Measurements from ENCODE around the gene CDH5.

CDH5 gene

GRCh38 chr16:66416939-66417700 is 50.6 kb downstream of the CDH5 start:
- peak in 1 of 2 donors; percentile 54 for DNase-seq (ENCODE audit: low read depth in 2 of 2)
- no peak overlapping the region for H3K4me3 ChIP-seq (replicated peaks in 1 of 2; ENCODE audit: low read depth in 2 of 2, low read length in 2 of 2)
- no peak for TF ChIP-seq CTCF (IDR thresholded peaks at IDR 0.05; ENCODE audit: low read depth, low read length)

GRCh38 chr16:66418165-66418962 is 51.9 kb downstream of the CDH5 start:
- H3K4me3 ChIP-seq (replicated peaks in 1 of 2; ENCODE audit: low read depth in 2 of 2, low read length in 2 of 2): no peak overlapping the region
- DNase-seq (ENCODE audit: low read depth in 2 of 2): no peak
- no peak for TF ChIP-seq CTCF (IDR thresholded peaks at IDR 0.05; ENCODE audit: low read depth, low read length)

GRCh38 chr16:66419527-66419926 is 53.0 kb downstream of the CDH5 start:
- DNase-seq (ENCODE audit: low read depth in 2 of 2): no peak
- TF ChIP-seq CTCF (IDR thresholded peaks at IDR 0.05; ENCODE audit: low read depth, low read length): no peak
- no peak overlapping the region for H3K4me3 ChIP-seq (replicated peaks in 1 of 2; ENCODE audit: low read depth in 2 of 2, low read length in 2 of 2)

- H3K4me3 ChIP-seq (replicated peaks in 1 of 2; ENCODE audit: low read depth in 2 of 2, low read length in 2 of 2): no peak overlapping the region
- DNase-seq (ENCODE audit: low read depth in 2 of 2): peak in 1 of 2 donors; percentile 28
- no peak for TF ChIP-seq CTCF (IDR thresholded peaks at IDR 0.05; ENCODE audit: low read depth, low read length)
Observed at GRCh38 chr16:66420396-66420795, 53.9 kb downstream of the CDH5 start.

GRCh38 chr16:66421891-66422290 is 55.4 kb downstream of the CDH5 start:
- DNase-seq (ENCODE audit: low read depth in 2 of 2): no peak
- TF ChIP-seq CTCF (IDR thresholded peaks at IDR 0.05; ENCODE audit: low read depth, low read length): no peak
- H3K4me3 ChIP-seq (replicated peaks in 1 of 2; ENCODE audit: low read depth in 2 of 2, low read length in 2 of 2): no peak overlapping the region

- no peak overlapping the region for H3K4me3 ChIP-seq (replicated peaks in 1 of 2; ENCODE audit: low read depth in 2 of 2, low read length in 2 of 2)
- TF ChIP-seq CTCF (IDR thresholded peaks at IDR 0.05; ENCODE audit: low read depth, low read length): no peak
- no peak for DNase-seq (ENCODE audit: low read depth in 2 of 2)
Observed at GRCh38 chr16:66422366-66422765, 55.9 kb downstream of the CDH5 start.

Measured in cardiac fibroblast (primary cell).